GM12864 (cell line): ENCODE data around the gene PRR12.

Experiments
- DNase-seq: peaks from one replicate; pipeline ENCODE4 v3.0.0-alpha.2; 2011; ENCODE audit warnings: low read depth
- H3K4me3 ChIP-seq: 2 replicates; pipeline ENCODE4 v1.5.1; 2011; ENCODE audit warnings: mild to moderate bottlenecking, low read depth, low read length, control low read depth
- CTCF ChIP-seq: IDR thresholded peaks from 2 replicates; pipeline ENCODE4 v1.5.1; 2011; ENCODE audit warnings: low read depth, mild to moderate bottlenecking, moderate library complexity, low read length, control low read depth, inconsistent platforms; ENCODE audit errors: missing control alignments

The PRR12 gene

DNA sequence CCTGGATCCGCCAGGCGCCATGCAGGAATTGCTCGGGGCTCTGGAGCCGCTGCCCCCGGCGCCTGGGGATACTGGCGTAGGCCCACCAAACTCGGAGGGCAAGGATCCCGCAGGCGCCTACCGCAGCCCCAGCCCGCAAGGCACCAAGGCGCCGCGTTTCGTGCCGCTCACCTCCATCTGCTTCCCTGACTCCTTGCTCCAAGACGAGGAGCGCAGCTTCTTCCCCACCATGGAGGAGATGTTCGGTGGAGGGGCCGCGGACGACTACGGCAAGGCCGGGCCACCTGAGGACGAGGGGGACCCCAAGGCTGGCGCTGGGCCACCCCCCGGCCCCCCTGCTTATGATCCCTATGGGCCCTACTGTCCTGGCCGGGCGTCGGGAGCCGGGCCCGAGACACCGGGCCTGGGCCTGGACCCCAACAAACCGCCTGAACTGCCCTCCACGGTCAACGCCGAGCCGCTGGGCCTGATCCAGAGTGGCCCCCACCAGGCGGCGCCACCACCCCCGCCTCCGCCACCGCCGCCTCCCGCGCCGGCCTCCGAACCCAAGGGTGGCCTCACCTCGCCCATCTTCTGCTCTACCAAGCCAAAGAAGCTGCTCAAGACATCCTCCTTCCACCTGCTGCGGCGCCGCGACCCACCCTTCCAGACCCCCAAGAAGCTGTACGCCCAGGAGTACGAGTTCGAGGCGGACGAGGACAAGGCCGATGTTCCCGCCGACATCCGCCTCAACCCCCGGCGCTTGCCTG lies 6.1 kb downstream of the PRR12 start:
- DNase-seq: no peak
- no peak for TF ChIP-seq CTCF
- no peak overlapping the region for H3K4me3 ChIP-seq

DNA sequence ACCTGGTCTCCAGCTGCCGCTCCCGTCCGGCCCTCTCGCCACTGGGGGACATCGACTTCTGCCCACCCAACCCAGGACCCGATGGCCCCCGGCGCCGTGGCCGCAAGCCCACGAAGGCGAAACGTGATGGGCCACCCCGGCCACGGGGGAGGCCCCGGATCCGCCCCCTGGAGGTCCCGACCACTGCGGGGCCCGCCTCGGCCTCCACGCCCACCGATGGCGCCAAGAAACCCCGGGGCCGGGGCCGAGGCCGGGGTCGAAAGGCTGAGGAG lies 6.7 kb downstream of the PRR12 start:
- no peak for DNase-seq
- H3K4me3 ChIP-seq: no peak overlapping the region
- no peak for TF ChIP-seq CTCF

DNA sequence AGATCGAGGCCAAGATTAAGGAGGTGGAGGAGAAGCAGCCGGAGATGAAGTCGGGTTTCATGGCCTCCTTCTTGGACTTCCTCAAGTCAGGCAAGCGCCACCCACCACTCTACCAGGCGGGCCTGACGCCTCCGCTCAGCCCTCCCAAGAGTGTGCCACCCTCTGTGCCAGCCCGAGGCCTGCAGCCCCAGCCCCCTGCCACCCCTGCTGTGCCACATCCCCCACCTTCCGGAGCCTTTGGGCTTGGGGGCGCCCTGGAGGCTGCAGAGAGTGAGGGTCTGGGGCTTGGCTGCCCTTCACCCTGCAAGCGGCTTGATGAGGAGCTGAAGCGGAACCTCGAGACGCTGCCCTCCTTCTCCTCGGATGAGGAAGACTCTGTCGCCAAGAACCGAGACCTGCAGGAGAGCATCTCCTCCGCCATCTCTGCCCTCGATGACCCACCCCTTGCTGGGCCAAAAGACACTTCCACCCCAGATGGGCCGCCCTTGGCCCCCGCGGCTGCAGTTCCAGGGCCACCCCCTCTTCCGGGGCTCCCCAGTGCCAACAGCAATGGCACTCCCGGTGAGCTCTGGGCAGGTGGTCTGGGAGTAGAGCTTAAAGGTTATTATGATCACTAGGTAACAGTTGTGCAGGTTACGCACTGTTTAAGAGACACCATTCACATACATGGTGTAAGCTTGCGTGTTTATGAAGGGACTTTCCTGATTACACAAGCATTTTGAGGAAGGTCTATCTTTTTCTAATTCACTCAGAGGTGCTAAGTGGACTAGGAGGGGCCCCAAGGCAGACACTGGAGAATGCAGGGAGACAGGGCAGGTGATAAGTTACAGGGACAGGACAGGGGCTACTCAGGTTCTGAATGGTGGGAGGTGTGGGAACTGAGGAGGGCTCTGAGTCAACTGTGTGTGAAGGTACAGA lies 8.7 kb downstream of the PRR12 start:
- no peak for DNase-seq
- H3K4me3 ChIP-seq: no peak overlapping the region
- TF ChIP-seq CTCF: no peak

DNA sequence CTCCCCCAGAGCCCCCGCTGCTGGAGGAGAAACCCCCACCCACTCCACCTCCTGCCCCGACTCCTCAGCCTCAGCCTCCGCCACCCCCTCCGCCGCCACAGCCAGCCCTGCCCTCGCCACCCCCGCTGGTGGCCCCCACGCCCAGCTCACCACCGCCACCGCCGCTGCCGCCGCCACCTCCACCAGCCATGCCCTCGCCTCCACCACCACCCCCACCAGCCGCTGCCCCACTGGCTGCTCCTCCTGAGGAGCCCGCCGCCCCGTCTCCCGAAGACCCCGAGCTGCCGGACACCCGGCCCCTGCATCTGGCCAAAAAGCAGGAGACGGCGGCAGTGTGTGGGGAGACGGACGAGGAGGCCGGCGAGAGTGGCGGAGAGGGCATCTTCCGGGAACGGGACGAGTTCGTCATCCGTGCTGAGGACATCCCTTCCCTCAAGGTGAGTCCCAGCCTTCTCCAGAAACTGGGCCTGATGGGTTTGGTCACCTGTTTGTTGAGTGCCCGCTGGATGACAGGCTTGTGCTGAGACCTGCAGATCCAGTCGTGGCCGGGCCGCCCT lies 10.6 kb downstream of the PRR12 start:
- no peak for DNase-seq
- TF ChIP-seq CTCF: no peak
- H3K4me3 ChIP-seq: no peak overlapping the region

- H3K4me3 ChIP-seq: no peak overlapping the region
- no peak for TF ChIP-seq CTCF
- no peak for DNase-seq
Observed at GRCh38 chr19:49602806-49603205, 11.8 kb downstream of the PRR12 start.

DNA sequence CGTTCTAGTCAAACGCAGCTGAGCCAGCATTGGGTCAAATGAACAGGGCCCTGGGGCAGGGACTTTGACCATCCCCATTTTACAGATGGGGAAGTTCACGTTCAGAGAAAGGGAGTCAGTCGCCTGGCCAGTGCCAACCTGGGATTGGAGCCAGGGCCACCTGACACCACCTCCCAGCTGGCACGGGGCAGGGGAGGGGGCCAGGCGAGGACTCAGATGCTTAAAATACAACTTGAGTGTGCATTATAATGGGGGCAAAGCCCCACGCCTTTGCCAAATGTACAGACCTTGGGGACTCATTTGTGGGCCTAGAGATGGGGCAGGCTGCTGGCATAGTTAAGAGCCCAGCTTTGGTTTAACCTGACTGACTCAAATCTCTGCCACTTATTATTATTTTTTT lies 14.6 kb downstream of the PRR12 start:
- H3K4me3 ChIP-seq: no peak overlapping the region
- no peak for DNase-seq
- no peak for TF ChIP-seq CTCF
